A549 (cell line): ENCODE measurements around the gene RBM18. TPM values are rescaled to one million over a fixed set of nuclear protein-coding genes. Genes with fewer than 3 reads are reported as not detected.

ENCODE experiments used
- ATAC-seq, 2 experiments: fragments of 200-7000 bp in 1 of 2; fragments of >200 bp in 1 of 2; cut with Nextera tagmentation in 1 of 2; cut with Tn5 transposase in 1 of 2; 3 replicates each; pipeline versions ENCODE4 v1.8.0 to v1.9.1; 2018 to 2020; ENCODE audit warnings: mild to moderate bottlenecking in 1 of 2, moderate library complexity in 1 of 2
- CTCF ChIA-PET: fragments of 300-600 bp; sonication (Branson Sonifier 250); formaldehyde crosslinking; extraction: SDS; loops from one replicate; lab custom pipeline; 2021; ENCODE audit warnings: antibody characterized with exemption, inconsistent platforms; lab: Yijun Ruan, JAX
- POLR2A ChIA-PET: fragments of 350-600 bp; formaldehyde crosslinking; extraction: SDS; loops from one replicate; lab custom pipeline; 2021; ENCODE audit warnings: antibody characterized with exemption, inconsistent platforms; lab: Yijun Ruan, JAX
- DNase-seq, 2 experiments: peaks; one replicate each; pipeline versions ENCODE4 v3.0.0 to v3.0.0-alpha.2; 2011 to 2016; ENCODE audit warnings: low read depth in 1 of 2, low spot score in 1 of 2
- FAIRE-seq: peaks from 2 replicates; lab custom pipeline; 2011; peaks lifted over from hg19 to GRCh38; lab: Jason Lieb, UNC
- H3K27ac ChIP-seq, 2 experiments: fragments of >200 bp; sonication (Bioruptor Twin); formaldehyde crosslinking; 3 replicates each; pipeline ENCODE4 v1.5.1; 2016 to 2017
- H3K4me1 ChIP-seq: fragments of >200 bp; sonication (Bioruptor Twin); formaldehyde crosslinking; 3 replicates; pipeline ENCODE4 v1.6.1; 2016
- H3K4me2 ChIP-seq: fragments of >200 bp; sonication (Bioruptor Twin); formaldehyde crosslinking; 3 replicates; pipeline ENCODE4 v1.6.1; 2016
- H3K4me3 ChIP-seq: fragments of >200 bp; sonication (Bioruptor Twin); formaldehyde crosslinking; 3 replicates; pipeline ENCODE4 v1.5.1; 2016
- H3K9me3 ChIP-seq: fragments of >200 bp; sonication (Bioruptor Twin); formaldehyde crosslinking; 3 replicates; pipeline ENCODE4 v1.6.1; 2016
- BHLHE40 ChIP-seq: IDR thresholded peaks from 2 replicates; pipeline ENCODE4 v1.6.1; 2012; ENCODE audit warnings: low read depth, low read length, inconsistent platforms
- CBX8 ChIP-seq: fragments of 200-600 bp; sonication (generic); IDR thresholded peaks from 2 replicates; pipeline ENCODE4 v1.6.1; 2016
- CHD4 ChIP-seq: fragments of 200-600 bp; sonication (generic); IDR thresholded peaks from 2 replicates; pipeline ENCODE4 v1.6.1; 2016; ENCODE audit warnings: antibody characterized with exemption, mild to moderate bottlenecking, borderline replicate concordance
- EHF ChIP-seq: fragments of 250-450 bp; sonication (Bioruptor Pico); IDR thresholded peaks from 2 replicates; pipeline ENCODE4 v1.5.0; 2020; ENCODE audit warnings: mild to moderate bottlenecking
- EHMT2 ChIP-seq: fragments of 200-600 bp; sonication (generic); IDR thresholded peaks from 2 replicates; pipeline ENCODE4 v1.6.1; 2016; ENCODE audit warnings: antibody characterized with exemption, low read depth, mild to moderate bottlenecking, moderate library complexity
- ELK1 ChIP-seq: fragments of 150-350 bp; IDR thresholded peaks from 2 replicates; pipeline ENCODE4 v1.6.1; 2014; ENCODE audit warnings: low read depth, mild to moderate bottlenecking, low read length
- ESRRA ChIP-seq: fragments of 150-350 bp; IDR thresholded peaks from 2 replicates; pipeline ENCODE4 v1.6.1; 2014; ENCODE audit warnings: mild to moderate bottlenecking, low read length, borderline replicate concordance
- FOSB ChIP-seq: fragments of 250-450 bp; sonication (Bioruptor Pico); IDR thresholded peaks from 2 replicates; pipeline ENCODE4 v1.5.0; 2020; ENCODE audit warnings: mild to moderate bottlenecking, moderate library complexity
- FOSL2 ChIP-seq, 2 experiments: fragments of 450-650 bp in 1 of 2; fragments of >200 bp in 1 of 2; sonication (Bioruptor Twin) in 1 of 2; formaldehyde crosslinking; IDR thresholded peaks; 2 replicates each; pipeline versions ENCODE4 v1.5.0 to v1.6.1; 2016 to 2020; ENCODE audit warnings: mild to moderate bottlenecking in 1 of 2, moderate library complexity in 1 of 2
- HMGXB4 ChIP-seq: fragments of 250-450 bp; sonication (Bioruptor Pico); IDR thresholded peaks from 2 replicates; pipeline ENCODE4 v1.5.0; 2021; ENCODE audit warnings: mild to moderate bottlenecking, moderate library complexity, borderline replicate concordance
- HOXB5 ChIP-seq: fragments of 250-450 bp; sonication (Bioruptor Pico); IDR thresholded peaks from 2 replicates; pipeline ENCODE4 v1.5.0; 2020; ENCODE audit warnings: mild to moderate bottlenecking, moderate library complexity
- JUNB ChIP-seq: fragments of >200 bp; sonication (Bioruptor Twin); formaldehyde crosslinking; IDR thresholded peaks from 2 replicates; pipeline ENCODE4 v1.6.1; 2016
- KDM5A ChIP-seq: fragments of 200-600 bp; sonication (generic); IDR thresholded peaks from 2 replicates; pipeline ENCODE4 v1.6.1; 2016; ENCODE audit warnings: antibody characterized with exemption, mild to moderate bottlenecking
- MAFK ChIP-seq: fragments of 450-650 bp; IDR thresholded peaks from 2 replicates; pipeline ENCODE4 v1.6.1; 2014; ENCODE audit not compliant: partially characterized antibody
- RARB ChIP-seq: fragments of 250-450 bp; sonication (Bioruptor Pico); IDR thresholded peaks from 2 replicates; pipeline ENCODE4 v1.8.0; 2021; ENCODE audit warnings: mild to moderate bottlenecking, moderate library complexity
- RFX5 ChIP-seq: fragments of 450-650 bp; IDR thresholded peaks from 2 replicates; pipeline ENCODE4 v1.7.1; 2014; ENCODE audit warnings: antibody characterized with exemption, mild to moderate bottlenecking, moderate library complexity
- TFCP2L1 ChIP-seq: fragments of 250-450 bp; sonication (Bioruptor Pico); IDR thresholded peaks from 2 replicates; pipeline ENCODE4 v1.5.0; 2021; ENCODE audit warnings: mild to moderate bottlenecking
- ZNF302 ChIP-seq: fragments of 250-450 bp; sonication (Bioruptor Pico); IDR thresholded peaks from 2 replicates; pipeline ENCODE4 v1.9.0; 2021; ENCODE audit warnings: inconsistent platforms, mild to moderate bottlenecking, moderate library complexity
- ZSCAN20 ChIP-seq: fragments of 250-450 bp; sonication (Bioruptor Pico); IDR thresholded peaks from 2 replicates; pipeline ENCODE4 v1.8.0; 2022; ENCODE audit warnings: mild to moderate bottlenecking, moderate library complexity
- WGBS: methylation state at CpG from one replicate; pipeline ENCODE4 v1.1.6; 2017; ENCODE audit errors: missing lambda C conversion rate; 5-methylcytosine and 5-hydroxymethylcytosine counted together
- polyA plus RNA-seq, 4 experiments: library from polyadenylated mRNA; depleted of rRNA in 3 of 4; stranded (reverse); fragments of >200 nt; fragmentation: RNase III in 1 of 4; extraction: RNeasy Plus Mini Kit Qiagen cat#74134 plus additional on column Dnase treatment in 1 of 4; gene quantifications; 2 replicates in 3 of 4; 3 replicates in 1 of 4; pipeline ENCODE4 v1.2.3, GENCODE V29; 2011 to 2017
- TF ChIP-seq, protein P1 (sequence below): fragments of 250-450 bp; sonication (Bioruptor Pico); IDR thresholded peaks from 2 replicates; pipeline ENCODE4 v1.5.0; 2020; ENCODE audit warnings: low read depth, mild to moderate bottlenecking, moderate library complexity
- TF ChIP-seq, protein P2 (sequence below): fragments of >200 bp; sonication (Bioruptor Twin); formaldehyde crosslinking; IDR thresholded peaks from 2 replicates; pipeline ENCODE4 v1.6.1; 2016
- TF ChIP-seq, protein P3 (sequence below): fragments of 450-650 bp; IDR thresholded peaks from 2 replicates; pipeline ENCODE4 v1.6.1; 2014; ENCODE audit warnings: antibody characterized with exemption
- TF ChIP-seq, protein P4 (sequence below): fragments of >200 bp; sonication (Bioruptor Twin); formaldehyde crosslinking; IDR thresholded peaks from 3 replicates; pipeline ENCODE4 v1.6.1; 2016

The RBM18 gene
- polyA plus RNA-seq, 2 of the 4 experiments (the other 2 are of a cell fraction): 13.8 to 52.3 TPM

DNA sequence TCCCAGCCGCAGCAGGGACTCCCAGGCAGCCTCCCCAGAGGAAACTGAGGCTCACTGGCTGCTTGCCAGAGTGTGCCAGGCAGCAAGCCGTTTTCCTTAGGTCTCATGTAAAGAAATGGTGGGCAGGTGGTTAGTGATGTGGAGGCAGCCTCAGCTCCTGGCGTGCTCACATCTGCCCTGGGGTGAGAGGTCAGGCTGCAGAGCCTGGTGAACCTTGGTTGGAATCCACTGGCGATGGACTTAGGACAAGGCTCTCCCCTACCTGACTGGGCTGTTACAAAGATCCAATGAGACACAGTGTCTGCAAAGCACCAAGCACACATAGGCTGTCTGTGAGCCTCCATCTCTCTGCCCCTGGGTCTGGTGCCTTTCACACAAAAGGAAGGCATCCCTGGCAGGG, 66.8 kb downstream of the RBM18 start (continued):
- no peak for TF ChIP-seq ZNF302 (CRISPR knock-in tag)
- TF ChIP-seq HOXB5 (CRISPR knock-in tag): no peak
- no peak for TF ChIP-seq RFX5
- no peak for TF ChIP-seq EHF (CRISPR knock-in tag)

DNA sequence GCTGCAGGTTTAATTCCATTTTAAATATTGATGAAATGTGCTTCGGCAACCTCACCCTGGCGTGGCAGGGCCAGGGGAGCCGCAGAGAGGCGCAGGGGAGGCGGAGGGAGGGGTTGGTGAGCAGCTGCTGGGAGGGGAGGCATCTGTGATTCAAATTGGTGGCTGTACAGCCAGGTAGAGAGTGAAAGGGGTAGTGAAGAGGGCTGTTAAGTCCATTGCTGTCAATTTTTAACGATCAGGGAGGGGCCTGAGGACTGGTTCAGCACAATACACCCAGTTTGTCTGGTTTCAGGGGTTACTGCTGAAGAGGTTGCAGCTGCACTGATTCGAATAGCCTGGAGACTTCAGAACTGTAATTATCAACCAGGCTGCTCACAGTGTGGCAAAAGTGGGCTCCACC, 67.2 kb downstream of the RBM18 start:
- TF ChIP-seq, protein P1, sequence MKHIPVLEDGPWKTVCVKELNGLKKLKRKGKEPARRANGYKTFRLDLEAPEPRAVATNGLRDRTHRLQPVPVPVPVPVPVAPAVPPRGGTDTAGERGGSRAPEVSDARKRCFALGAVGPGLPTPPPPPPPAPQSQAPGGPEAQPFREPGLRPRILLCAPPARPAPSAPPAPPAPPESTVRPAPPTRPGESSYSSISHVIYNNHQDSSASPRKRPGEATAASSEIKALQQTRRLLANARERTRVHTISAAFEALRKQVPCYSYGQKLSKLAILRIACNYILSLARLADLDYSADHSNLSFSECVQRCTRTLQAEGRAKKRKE: no peak
- no peak for TF ChIP-seq ZNF302 (CRISPR knock-in tag)
- no peak for TF ChIP-seq ESRRA
- TF ChIP-seq, protein P2, sequence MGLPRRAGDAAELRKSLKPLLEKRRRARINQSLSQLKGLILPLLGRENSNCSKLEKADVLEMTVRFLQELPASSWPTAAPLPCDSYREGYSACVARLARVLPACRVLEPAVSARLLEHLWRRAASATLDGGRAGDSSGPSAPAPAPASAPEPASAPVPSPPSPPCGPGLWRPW: no peak
- no peak for TF ChIP-seq FOSB (CRISPR knock-in tag)
- TF ChIP-seq, protein P3, sequence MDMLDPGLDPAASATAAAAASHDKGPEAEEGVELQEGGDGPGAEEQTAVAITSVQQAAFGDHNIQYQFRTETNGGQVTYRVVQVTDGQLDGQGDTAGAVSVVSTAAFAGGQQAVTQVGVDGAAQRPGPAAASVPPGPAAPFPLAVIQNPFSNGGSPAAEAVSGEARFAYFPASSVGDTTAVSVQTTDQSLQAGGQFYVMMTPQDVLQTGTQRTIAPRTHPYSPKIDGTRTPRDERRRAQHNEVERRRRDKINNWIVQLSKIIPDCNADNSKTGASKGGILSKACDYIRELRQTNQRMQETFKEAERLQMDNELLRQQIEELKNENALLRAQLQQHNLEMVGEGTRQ: no peak
- no peak for TF ChIP-seq HMGXB4
- TF ChIP-seq BHLHE40: no peak
- Histone ChIP-seq H3K4me1 (no peaks in the 10 kb centered on the region), H3K4me2 (no peak overlapping the region), H3K27ac (no peak overlapping the region), H3K4me3 (no peak overlapping the region), H3K9me3 (no peaks in the 10 kb centered on the region)
- POLR2A ChIA-PET: no interaction called here
- no peak for FAIRE-seq
- ATAC-seq: no peak
- no peak for DNase-seq
- 58% methylated on average over 7 of the region's 7 CpGs for WGBS
- CTCF ChIA-PET: interaction anchor here (1.1 to 1.2 kb wide), 2 partner anchors 12 to 102 kb away, joined by 3 to 4 read pairs; no protein-coding TSS in a partner anchor

DNA sequence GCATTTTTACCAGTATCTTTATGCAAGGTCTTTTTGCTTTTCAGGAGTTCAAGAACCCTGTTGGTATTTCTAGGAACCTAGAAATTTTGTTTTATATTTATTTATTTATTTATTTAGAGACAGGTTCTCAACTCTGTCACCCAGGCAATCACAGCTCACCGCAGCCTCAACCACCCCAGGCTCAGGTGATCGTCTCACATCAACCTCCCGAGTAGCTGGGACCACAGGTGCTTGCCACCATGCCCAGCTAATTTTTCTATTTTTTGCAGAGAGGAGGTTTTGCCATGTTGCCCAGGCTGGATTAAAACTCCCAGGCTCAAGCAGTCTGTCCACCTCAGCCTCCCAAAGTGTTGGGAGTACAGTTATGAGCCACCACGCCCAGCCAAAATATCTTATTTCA, 68.8 kb downstream of the RBM18 start:
- CTCF ChIA-PET: interaction anchor here (0.8 kb wide), 1 partner anchor 155 kb away, joined by 4 read pairs; no protein-coding TSS in a partner anchor
- POLR2A ChIA-PET: no interaction called here
- FAIRE-seq: no peak

GRCh38 chr9:122193651-122194050, 71.0 kb downstream of the RBM18 start:
- POLR2A ChIA-PET: no interaction called here
- Histone ChIP-seq H3K27ac (no peak overlapping the region), H3K4me3 (no peak overlapping the region), H3K4me1 (peaks cover 10% of the 10 kb centered on the region), H3K4me2 (no peak overlapping the region), H3K9me3 (no peaks in the 10 kb centered on the region)
- TF ChIP-seq JUNB (no peak), FOSB (CRISPR knock-in tag) (no peak), KDM5A (no peak), MAFK (no peak), CBX8 (no peak), CHD4 (no peak), EHMT2 (no peak), RARB (CRISPR knock-in tag) (no peak), ELK1 (no peak), ZSCAN20 (CRISPR knock-in tag) (no peak)
- TF ChIP-seq, protein P4, sequence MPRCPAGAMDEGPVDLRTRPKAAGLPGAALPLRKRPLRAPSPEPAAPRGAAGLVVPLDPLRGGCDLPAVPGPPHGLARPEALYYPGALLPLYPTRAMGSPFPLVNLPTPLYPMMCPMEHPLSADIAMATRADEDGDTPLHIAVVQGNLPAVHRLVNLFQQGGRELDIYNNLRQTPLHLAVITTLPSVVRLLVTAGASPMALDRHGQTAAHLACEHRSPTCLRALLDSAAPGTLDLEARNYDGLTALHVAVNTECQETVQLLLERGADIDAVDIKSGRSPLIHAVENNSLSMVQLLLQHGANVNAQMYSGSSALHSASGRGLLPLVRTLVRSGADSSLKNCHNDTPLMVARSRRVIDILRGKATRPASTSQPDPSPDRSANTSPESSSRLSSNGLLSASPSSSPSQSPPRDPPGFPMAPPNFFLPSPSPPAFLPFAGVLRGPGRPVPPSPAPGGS: no peak
- 73% methylated on average over 6 of the region's 6 CpGs for WGBS
- FAIRE-seq: no peak
- DNase-seq: no peak
- CTCF ChIA-PET: interaction anchor here (1.1 to 2.1 kb wide), 3 partner anchors 34 to 69 kb away, joined by 3 to 6 read pairs (median 3); partner anchors contain the start of genes MORN5 and NDUFA8
- ATAC-seq: no peak

More for the DNA sequence above, 68.8 kb downstream of the RBM18 start:
- H3K4me1 ChIP-seq: peaks cover 2% of the 10 kb centered on the region
- 57% methylated on average over 3 of the region's 4 CpGs for WGBS
- DNase-seq: no peak
- no peak overlapping the region for H3K27ac ChIP-seq
- ATAC-seq: no peak
- no peak overlapping the region for H3K4me2 ChIP-seq
- no peak overlapping the region for H3K4me3 ChIP-seq
- H3K9me3 ChIP-seq: no peaks in the 10 kb centered on the region
- TF ChIP-seq FOSL2 (IDR thresholded peaks at IDR 0.05) (no peak), FOSL2 (CRISPR knock-in tag; IDR thresholded peaks at IDR 0.05) (no peak), TFCP2L1 (no peak)
